Heart right ventricle (tissue), 16 donors: Measurements from ENCODE around the gene SNPH. TPM values are rescaled to one million over a fixed set of nuclear protein-coding genes. Genes with fewer than 3 reads are reported as not detected.

Source experiments
- ATAC-seq, 8 donors: fragments of 200-7000 bp; cut with Tn5 transposase; one replicate each; pipeline ENCODE4 v1.9.1; 2020; ENCODE audit warnings: mild to moderate bottlenecking in 8 of 8, moderate library complexity in 8 of 8, moderate number of reproducible peaks in 1 of 8
- DNase-seq, 2 donors: peaks; one replicate each; pipeline ENCODE4 v3.0.0-alpha.2; 2020
- H3K27ac ChIP-seq, 10 donors: fragments of 200-600 bp; sonication (generic) in 2 of 10; one replicate each; pipeline versions ENCODE4 v1.5.0 to v1.8.0; 2020 to 2022; ENCODE audit warnings: mild to moderate bottlenecking in 3 of 10
- H3K27me3 ChIP-seq, 7 donors: fragments of 200-600 bp; one replicate each; pipeline ENCODE4 v1.8.0; 2021 to 2022; ENCODE audit warnings: mild to moderate bottlenecking in 2 of 7
- H3K36me3 ChIP-seq, 9 donors: fragments of 200-600 bp; sonication (generic) in 1 of 9; one replicate each; pipeline versions ENCODE4 v1.5.0 to v1.8.0; 2020 to 2022; ENCODE audit warnings: mild to moderate bottlenecking in 2 of 9
- H3K4me1 ChIP-seq, 9 donors: fragments of 200-600 bp; sonication (generic) in 1 of 9; one replicate each; pipeline versions ENCODE4 v1.5.0 to v1.8.0; 2020 to 2022; ENCODE audit warnings: mild to moderate bottlenecking in 4 of 9
- H3K4me3 ChIP-seq, 10 donors: fragments of 200-600 bp; sonication (generic) in 2 of 10; one replicate each; pipeline versions ENCODE4 v1.5.0 to v1.8.0; 2020 to 2022; ENCODE audit warnings: mild to moderate bottlenecking in 7 of 10, moderate library complexity in 2 of 10
- H3K9me3 ChIP-seq, 11 donors: fragments of 200-600 bp in 10 of 11; sonication (generic) in 2 of 11; one replicate each; pipeline versions ENCODE4 v1.5.0 to v1.8.0; 2013 to 2022; ENCODE audit warnings: mild to moderate bottlenecking in 2 of 11, control low read depth in 1 of 11, moderate library complexity in 1 of 11
- WGBS, 2 donors: extraction: QIAGEN DNeasy Blood & Tissue Kit; methylation state at CpG; one replicate each; pipeline ENCODE4 v1.1.7; 2013; ENCODE audit warnings: inconsistent platforms in 1 of 2; 5-methylcytosine and 5-hydroxymethylcytosine counted together
- intact Hi-C, 10 donors: fragments of 100-400 bp; cut with DNase I; formaldehyde crosslinking; loops; one replicate each; pipeline versions ENCODE4 v1.11.1 to v1.14.2; 2022
- polyA plus RNA-seq, 2 donors: library from polyadenylated mRNA; stranded (reverse); fragments of 200-250 nt; gene quantifications; one replicate each; pipeline ENCODE4 v1.2.3, GENCODE V29; 2013
- total RNA-seq, 10 donors: library from RNA; stranded (reverse); fragmentation: NEBNext Ultra II Directional in 3 of 10; extraction: Animal tissue kit (Norgen Biotek cat#: 25700) in 3 of 10; gene quantifications; one replicate each; pipeline versions ENCODE4 v1.2.1 to v1.2.4, GENCODE V29; 2021 to 2023
- TF ChIP-seq, protein P1 (sequence below), 9 donors: fragments of 200-600 bp; sonication (generic) in 2 of 9; IDR thresholded peaks; one replicate each; pipeline versions ENCODE4 v1.5.0 to v1.8.0; 2021 to 2022; ENCODE audit warnings: antibody characterized with exemption in 9 of 9, mild to moderate bottlenecking in 5 of 9, moderate library complexity in 1 of 9
- donor health status: Arrhythmogenic right ventricular cardiomyopathy.
- donor health status: ischemic (EF 13 %, LVEDD 7.1; RV severe dilation, severe dysfunction).
- donor health status: healthy with polysubstance abuse.
- donor health status: DM: no; HTN: yes; CAD: no.
- donor health status: DM: no; HTN: no; CAD: no.
- donor health status: ischemic (EF 25% LVEDD 6.9; RV normal size, moderate dysfunction).
- donor health status: ischemic (EF 25% LVEDD 5.7; RV mildly dilated, moderate dysfunction).
- donor health status: healthy.
- donor health status: DM: yes; HTN: yes; CAD: no.
- donor health status: Ischemic cardiomyopathy.
- donor health status: ischemic (EF 35%, LVEDD 5.7; RV mildly dilated, moderate dysfunction).
- donor health status: nonischemic (EF 11% LVEDD 7.7; RV severe dilation, severe dysfunction).
- donor health status: DM: yes; HTN: yes; CAD: no.
- donor health status: PGD.
- donor health status: ischemic (EF 29% LVEDD 5.4; RV normal size, mild dysfunction).
- donor health status: nonischemic (EF 23%, LVEDD 6.1; RV moderate dilation, normal function).

Gene SNPH
- total and polyA plus RNA-seq, 12 donors = 1.5 to 14.3 (median 9.9) TPM

DNA sequence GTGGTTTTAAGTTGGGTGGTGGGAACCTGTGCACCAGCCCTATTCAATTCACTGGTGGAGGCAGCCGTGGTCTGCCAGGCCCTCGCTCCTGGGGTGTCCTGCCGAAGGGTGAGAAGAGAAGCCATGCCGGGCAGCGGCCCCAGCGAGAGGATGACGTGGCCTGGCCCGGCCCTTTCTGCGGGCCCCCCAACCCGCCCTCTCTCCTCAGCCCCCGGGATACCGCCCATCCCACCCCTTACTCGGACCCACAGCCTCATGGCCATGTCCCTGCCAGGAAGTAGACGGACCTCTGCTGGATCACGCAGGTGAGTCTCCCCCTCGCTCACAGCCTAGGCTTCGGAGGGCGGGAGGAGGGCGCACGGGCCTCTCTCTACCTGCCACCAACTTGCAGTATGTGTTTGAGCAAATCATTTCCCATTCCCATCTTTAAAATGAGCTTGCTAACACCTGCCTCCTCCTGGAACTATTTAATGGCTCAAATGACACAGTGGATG lies 30.1 kb downstream of the SNPH start:
- no peak overlapping the region for H3K27ac ChIP-seq
- DNase-seq (no peak), ATAC-seq (no peak)
- peaks cover 0 to 8% (median 0%) of the 10 kb centered on the region in 9 donors for H3K4me1 ChIP-seq
- no peaks in the 10 kb centered on the region for H3K9me3 ChIP-seq
- intact Hi-C loops = no loop called here
- H3K27me3 ChIP-seq = no peaks in the 10 kb centered on the region
- TF ChIP-seq, protein P1, sequence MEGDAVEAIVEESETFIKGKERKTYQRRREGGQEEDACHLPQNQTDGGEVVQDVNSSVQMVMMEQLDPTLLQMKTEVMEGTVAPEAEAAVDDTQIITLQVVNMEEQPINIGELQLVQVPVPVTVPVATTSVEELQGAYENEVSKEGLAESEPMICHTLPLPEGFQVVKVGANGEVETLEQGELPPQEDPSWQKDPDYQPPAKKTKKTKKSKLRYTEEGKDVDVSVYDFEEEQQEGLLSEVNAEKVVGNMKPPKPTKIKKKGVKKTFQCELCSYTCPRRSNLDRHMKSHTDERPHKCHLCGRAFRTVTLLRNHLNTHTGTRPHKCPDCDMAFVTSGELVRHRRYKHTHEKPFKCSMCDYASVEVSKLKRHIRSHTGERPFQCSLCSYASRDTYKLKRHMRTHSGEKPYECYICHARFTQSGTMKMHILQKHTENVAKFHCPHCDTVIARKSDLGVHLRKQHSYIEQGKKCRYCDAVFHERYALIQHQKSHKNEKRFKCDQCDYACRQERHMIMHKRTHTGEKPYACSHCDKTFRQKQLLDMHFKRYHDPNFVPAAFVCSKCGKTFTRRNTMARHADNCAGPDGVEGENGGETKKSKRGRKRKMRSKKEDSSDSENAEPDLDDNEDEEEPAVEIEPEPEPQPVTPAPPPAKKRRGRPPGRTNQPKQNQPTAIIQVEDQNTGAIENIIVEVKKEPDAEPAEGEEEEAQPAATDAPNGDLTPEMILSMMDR (IDR thresholded peaks at IDR 0.05) = no peak
- H3K36me3 ChIP-seq = peaks cover 0 to 17% (median 0%) of the 10 kb centered on the region in 9 donors
- H3K4me3 ChIP-seq = no peak overlapping the region
- 92 to 96% methylated on average over 20 of the region's 20 CpGs for WGBS, 2 donors

DNA sequence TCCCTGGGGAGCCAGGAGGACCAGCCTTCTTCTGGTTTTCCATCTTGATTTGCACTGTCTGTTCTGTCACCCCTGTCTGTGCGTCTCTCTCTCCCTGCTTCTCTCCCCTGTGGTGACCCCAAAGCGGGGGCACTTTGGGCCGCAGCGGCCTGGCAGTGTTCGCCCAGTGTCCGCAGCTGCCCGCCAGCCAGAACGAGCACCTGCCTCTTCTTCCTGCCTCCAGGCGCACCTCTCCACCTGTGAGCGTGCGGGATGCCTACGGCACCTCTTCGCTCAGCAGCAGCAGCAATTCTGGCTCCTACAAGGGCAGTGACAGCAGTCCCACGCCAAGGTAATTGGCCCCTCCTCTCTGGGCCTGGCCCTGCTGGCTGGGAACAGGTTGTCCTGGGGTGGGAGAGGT lies 30.8 kb downstream of the SNPH start:
- DNase-seq (no peak), ATAC-seq (no peak)
- peaks cover 0 to 20% (median 0%) of the 10 kb centered on the region in 9 donors for H3K36me3 ChIP-seq
- no peaks in the 10 kb centered on the region for H3K9me3 ChIP-seq
- no peaks in the 10 kb centered on the region for H3K27me3 ChIP-seq
- no peak overlapping the region for H3K27ac ChIP-seq
- intact Hi-C loops = no loop called here
- TF ChIP-seq, protein P1 (IDR thresholded peaks at IDR 0.05) = no peak
- peaks cover 0 to 10% (median 0%) of the 10 kb centered on the region in 9 donors for H3K4me1 ChIP-seq
- H3K4me3 ChIP-seq = no peak overlapping the region
- 92 to 95% methylated on average over 14 of the region's 14 CpGs for WGBS, 2 donors

DNA sequence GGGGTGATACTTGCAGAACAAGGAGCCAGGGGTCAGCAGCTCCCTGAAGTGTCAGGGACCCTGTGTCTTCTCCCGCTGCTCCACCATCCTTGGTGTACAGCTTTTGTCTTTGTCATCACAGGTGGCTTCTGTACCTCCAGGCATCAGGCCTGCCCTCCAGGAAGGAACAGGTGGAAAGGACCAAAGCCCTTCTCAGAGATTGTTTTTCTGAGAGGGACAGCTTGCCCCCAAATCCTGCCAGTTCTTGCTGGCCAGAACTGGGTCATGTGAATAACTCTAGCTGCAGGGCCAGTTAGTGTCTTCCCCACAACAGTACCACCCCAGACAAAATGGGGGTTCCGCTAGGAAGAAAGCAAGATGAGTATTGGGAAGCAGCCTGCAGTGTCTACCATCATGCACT lies 31.4 kb downstream of the SNPH start:
- Histone ChIP-seq H3K4me1 (peaks cover 0 to 10% (median 0%) of the 10 kb centered on the region in 9 donors), H3K27me3 (no peaks in the 10 kb centered on the region), H3K4me3 (no peak overlapping the region), H3K36me3 (peaks cover 0 to 20% (median 0%) of the 10 kb centered on the region in 9 donors), H3K27ac (no peak overlapping the region), H3K9me3 (no peaks in the 10 kb centered on the region)
- no peak for DNase-seq
- 96 to 98% methylated on average over 2 of the region's 2 CpGs for WGBS, 2 donors
- TF ChIP-seq, protein P1 (IDR thresholded peaks at IDR 0.05) = no peak
- no peak for ATAC-seq
- intact Hi-C loops = no loop called here

DNA sequence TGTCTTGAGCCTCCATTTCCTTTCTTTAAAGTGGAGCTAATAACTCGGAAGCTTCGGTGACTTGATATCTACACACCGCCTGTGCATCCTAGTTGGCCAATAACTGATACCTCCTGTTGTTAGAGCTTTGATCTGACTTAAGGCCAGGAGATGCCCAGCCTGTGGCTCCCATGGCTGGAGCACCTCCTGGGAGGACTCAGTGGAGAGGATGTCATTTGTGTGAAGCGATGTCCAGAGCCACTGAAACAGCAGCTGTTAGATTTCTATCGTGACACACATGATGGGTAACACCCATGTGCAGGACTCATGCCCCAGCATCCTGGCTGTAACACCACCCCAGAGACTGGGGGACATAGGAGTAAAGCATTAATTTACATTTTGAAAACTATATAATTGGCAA lies 32.1 kb downstream of the SNPH start:
- Histone ChIP-seq H3K9me3 (no peaks in the 10 kb centered on the region), H3K4me1 (peaks cover 0 to 10% (median 0%) of the 10 kb centered on the region in 9 donors), H3K4me3 (no peak overlapping the region), H3K36me3 (peaks cover 0 to 20% (median 0%) of the 10 kb centered on the region in 9 donors), H3K27ac (no peak overlapping the region), H3K27me3 (no peaks in the 10 kb centered on the region)
- TF ChIP-seq, protein P1 (IDR thresholded peaks at IDR 0.05) = no peak
- no peak for ATAC-seq
- WGBS, 2 donors = 80 to 81% methylated on average over 5 of the region's 5 CpGs
- no peak for DNase-seq
- intact Hi-C loops = no loop called here
